HTERT RPE-1 (cell line): ENCODE results near the gene CFAP58.

ENCODE experiments used
- in situ Hi-C: fragments of 300-500 bp; cut with MboI; formaldehyde crosslinking; loops from 4 replicates; pipeline ENCODE4 v1.14.3; 2020; ENCODE audit warnings: low sequenced_read_pairs

CFAP58 gene

DNA sequence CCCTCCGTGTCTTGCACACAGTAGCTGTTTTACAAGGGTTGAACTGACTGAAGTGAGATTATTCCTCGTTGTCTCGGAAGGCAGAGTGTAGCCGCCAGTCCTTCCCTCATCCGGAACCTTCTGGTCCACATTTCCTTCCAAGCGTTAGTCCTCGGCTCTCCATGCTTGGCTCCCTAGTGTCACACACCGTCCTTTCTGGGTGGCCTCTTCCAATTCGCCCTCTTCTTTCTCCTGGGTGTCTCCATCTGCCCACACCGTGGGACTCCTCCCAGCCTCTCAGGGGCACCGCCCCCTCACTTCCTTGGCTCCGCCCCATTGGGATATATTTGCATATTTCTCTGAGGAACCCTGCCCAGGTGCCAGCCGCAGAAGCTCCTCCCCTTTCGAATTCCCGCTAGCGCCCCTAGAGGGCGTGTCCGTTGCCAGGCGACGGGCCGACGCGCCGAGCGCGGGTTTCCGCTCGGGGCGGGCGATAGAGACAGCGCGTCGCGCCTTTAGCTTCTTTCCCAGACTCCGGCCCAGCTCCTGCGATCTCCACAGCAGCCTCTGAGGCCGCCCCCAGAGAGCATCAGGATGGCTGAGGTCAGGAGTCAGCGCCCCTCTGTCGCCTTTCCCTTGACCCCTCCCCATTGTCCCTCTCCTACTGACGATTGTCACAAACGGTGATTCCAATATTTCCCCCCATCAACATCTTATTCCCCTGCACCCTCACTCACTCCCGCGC, at the start of gene CFAP58:
CFAP58 (plus strand) TSS at position 509 of the 724 bp plus-strand sequence; CDS start at position 574, 65 bp downstream.
- in situ Hi-C loops, result no loop called here

DNA sequence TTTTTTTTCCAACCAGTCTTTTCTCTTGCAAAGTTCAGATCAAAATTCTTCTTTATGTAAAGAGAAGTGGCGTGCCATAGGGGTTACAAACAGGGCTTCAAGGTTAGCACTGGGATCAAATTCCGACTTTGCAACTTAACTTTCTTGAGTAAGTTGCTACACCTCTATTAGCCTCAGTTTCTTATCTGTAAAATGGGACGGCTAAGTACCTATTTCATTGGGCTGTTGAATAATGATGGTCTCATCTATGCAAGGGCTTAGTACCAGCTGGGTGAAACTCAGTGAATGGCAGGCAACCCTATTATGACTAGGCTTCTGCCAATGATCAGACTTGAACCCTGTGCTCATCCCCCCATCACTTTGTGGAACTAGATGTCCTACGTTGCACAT, 49.3 kb upstream of the CFAP58 start:
- in situ Hi-C loops, result no loop called here

DNA sequence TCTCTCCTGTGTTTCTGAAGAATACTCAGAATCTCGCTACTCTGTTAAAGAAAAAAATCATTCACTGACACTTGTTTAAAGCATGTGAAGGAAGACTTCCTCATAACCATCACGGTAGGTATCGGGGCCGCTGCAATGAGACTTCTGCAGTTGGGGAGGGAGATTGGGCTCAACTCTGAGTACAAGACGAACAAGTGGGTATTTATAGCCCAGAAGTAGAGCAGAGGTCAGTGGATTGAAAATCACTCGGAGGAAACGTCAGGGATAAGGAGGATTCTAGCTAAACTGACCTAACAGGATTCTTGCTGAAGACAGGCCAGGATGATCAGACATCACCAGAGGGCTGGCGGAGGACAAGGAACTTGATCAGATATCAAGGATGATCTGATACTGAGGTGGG, 48.7 kb upstream of the CFAP58 start:
- in situ Hi-C loops, result no loop called here

GRCh38 chr10:104306897-104307296, 46.7 kb upstream of the CFAP58 start:
- in situ Hi-C loops, result no loop called here

DNA sequence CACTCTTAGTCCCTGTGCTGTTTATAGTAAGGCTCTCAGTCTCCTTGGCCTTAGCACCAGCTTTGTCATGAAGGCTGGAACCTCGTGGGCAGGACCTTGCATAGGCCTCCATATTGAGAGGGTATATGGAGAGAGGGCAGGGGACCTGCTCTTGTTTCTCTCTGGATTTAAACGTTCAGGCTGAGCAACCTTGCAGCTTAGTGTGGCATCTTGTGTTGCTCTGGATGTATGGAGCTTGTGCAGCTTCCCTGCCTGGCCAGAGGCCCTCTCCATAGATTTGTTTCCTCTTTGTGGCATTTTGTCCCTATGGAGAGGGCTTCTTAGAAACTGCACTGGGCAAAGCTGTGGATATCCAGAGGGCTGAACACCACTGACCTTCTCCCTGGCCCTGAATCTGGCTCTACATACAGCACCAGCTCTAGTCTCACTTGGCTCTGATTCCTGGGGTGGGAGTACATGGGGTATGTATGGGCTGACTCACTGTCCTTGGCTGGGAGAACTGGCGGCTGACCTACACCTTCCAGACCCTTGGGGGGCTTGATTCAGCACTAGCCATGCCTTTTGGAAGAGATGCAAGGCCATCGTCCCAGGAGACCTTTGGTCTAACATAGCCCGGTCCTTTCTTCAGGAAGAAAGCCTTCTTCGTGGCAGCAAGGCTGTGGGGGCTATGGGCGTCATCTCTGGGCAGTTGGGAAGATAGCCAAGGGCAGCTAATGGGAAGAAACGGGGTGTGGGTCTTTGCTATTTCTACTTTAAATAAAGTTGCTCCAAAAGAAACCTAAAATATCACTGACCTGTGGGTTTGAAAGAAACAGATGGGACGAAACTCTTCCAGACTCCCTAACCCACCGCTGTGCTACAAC, 45.8 kb upstream of the CFAP58 start:
- in situ Hi-C loops, result no loop called here

DNA sequence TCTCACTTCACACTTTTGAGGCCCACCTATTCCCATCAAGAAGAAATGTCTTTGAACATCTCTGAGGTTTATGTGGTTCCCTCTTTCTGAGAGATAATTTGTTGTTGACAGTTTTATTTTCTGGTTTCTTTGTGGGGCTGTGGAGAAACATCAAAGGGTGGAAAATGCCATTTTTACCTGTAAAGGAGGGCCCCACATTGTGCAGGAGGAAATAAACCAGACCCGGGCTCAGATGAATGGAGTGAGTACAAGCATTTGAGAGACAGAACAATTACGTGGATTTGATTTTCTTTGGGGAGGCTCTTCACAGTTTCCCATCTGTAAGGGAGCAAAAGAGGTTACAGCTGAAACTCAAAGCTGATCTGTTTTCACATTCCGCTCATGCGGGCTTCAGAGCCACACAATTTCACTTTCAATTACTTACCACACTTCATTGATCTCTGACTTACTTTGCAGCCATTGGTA, 45.2 kb upstream of the CFAP58 start:
- in situ Hi-C loops, result no loop called here

DNA sequence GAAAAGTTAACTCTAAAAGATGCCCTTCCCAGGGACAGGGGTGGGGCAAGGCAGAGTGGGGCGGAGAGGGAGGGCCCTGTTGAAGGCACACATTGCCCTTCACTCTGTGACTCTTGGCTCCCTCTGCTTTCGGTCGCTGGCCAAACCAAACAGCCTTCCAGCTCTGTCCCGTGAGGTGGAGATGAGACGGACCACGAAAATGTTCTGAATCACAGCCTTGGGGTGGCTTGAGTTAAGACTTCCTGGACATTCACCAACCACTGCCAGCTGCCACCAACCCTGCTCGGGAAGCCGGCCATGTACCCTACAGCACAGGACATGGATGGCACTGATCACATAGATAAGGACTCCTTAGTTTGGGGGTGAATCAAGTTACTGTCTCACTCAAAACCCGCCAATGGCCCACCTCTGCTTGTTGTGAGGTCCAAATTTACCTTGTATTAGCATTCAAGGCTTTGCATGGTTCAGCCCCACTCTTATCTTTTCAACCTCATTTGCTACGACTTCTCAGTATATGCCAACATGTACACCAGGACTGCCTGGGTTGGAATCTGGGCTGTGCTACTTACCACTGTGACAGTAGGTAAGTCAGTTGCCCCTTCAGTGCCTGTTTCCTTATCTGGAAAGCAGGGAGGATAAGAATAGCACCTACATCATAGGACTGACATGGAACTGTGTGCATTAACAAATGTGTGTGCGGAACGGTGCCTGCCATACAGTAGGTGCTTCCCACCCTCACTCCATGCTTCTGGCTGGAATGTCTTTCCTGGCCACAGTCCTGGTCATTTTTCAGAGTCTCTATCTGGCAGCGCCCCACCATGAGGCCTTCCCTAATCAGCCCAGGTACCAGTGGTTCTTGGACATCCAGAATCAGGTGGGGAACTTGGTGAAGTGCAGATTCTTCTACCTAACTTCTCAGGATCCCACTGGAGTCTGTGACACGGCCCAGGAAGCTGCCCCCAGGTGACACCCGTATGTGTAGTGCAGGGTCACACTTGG, 43.4 kb upstream of the CFAP58 start:
- in situ Hi-C loops, result no loop called here

- in situ Hi-C loops, result no loop called here
Measured at GRCh38 chr10:104311184-104311720, 42.4 kb upstream of the CFAP58 start.

- in situ Hi-C loops, result no loop called here
Measured at GRCh38 chr10:104314591-104315485, 38.8 kb upstream of the CFAP58 start.

DNA sequence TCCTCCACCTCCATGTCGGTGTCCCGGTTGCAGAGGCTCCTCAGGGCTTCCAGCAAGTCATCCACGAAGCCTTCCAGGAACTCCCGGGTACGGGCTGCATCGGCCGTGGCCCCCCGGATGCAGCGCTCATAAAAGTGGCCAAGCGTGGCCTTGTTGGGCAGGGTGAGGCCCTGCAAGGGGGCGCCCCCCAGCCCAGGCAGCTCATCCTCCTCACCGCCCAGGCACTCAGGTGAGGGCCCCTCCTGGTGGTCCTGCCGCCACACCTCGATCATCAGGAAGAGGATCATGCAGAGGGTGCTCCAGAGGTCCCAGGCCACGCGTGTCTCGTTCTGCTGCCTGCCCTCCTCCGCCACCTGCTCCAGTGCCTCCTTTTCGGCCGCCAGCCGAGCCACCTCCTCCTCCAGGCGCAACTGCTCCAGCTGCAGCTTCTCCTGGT, 38.1 kb upstream of the CFAP58 start:
- in situ Hi-C loops, result no loop called here

- in situ Hi-C loops, result no loop called here
Measured at GRCh38 chr10:104316321-104317099, 37.1 kb upstream of the CFAP58 start.

GRCh38 chr10:104317269-104317710, 36.3 kb upstream of the CFAP58 start:
- in situ Hi-C loops, result no loop called here

GRCh38 chr10:104317726-104318299, 35.8 kb upstream of the CFAP58 start:
- in situ Hi-C loops, result no loop called here

- in situ Hi-C loops, result no loop called here
Measured at GRCh38 chr10:104318326-104318725, 35.3 kb upstream of the CFAP58 start.

- in situ Hi-C loops, result no loop called here
Measured at GRCh38 chr10:104318810-104319741, 34.6 kb upstream of the CFAP58 start.

DNA sequence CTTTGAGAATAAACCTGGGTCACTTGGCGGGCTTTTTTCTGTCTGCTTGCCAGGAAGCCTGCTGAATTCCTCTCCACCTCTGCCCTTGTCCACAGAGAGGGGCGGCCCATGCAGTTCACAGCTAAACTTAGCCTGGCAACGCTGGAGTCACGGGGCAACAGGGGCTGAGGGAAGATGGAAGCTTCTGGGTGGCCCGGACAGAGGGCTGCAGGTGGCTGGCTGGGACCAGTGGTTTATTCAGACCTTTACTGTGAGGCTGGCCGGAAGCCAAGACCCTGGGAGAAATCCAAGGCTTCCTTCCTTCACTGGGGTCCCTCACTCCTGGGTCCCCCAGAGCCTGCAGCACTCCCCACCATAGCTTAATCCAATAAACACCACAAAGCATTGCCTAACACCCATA, 32.4 kb upstream of the CFAP58 start:
- in situ Hi-C loops, result no loop called here

DNA sequence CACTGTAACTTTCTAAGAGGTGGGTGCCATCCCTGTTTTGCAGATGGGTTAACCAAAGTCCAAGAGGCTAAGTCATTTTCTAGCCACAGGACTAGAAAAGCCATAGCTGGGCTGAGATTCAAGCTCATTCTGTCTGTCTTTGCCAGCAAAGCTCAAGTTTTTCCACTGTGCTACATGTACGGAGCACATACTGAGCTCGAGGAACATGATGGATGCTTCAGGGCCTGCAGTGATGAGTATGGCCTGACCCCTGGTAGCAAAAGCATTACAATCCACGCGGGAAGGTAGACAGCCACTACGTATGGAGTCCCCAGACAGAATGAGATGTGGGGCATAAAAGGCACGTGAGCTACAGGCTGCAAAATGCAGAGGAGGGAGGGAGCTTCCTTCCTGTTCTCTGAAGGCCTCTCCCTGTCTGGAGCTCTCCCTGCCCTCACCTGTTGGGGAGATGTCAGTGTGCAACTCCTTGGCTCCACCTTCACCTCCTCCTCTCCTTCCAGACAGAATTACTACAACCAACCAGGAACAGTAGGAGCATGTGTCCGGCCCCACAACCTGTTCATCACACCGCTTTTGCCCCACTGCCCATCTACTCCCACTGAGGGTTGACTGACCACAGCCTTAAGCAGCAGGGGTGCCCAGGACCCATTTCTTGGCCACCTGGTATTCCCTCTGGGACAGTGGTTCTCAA, 31.8 kb upstream of the CFAP58 start:
- in situ Hi-C loops, result no loop called here
